ENCODE measurements around the gene ZNF335.

GRCh38 chr20:45940053-45940452 lies 31.9 kb downstream of the ZNF335 start:
- no peak for TF ChIP-seq REST (IDR thresholded peaks at IDR 0.05; ENCODE audit: insufficient read depth in 1 of 2, low read depth in 2 of 2, low read length in 2 of 2)
- no peak for TF ChIP-seq SIN3A (IDR thresholded peaks at IDR 0.05; ENCODE audit: borderline replicate concordance, insufficient read depth, low read length)
